Stimulated activated effector memory CD8-positive, alpha-beta T cell treated with anti-CD3 and anti-CD28 coated beads, Interleukin-12 subunit alpha, Interleukin-12 subunit beta, amount 100 ng/mL, for 72 hours (primary cell): ENCODE results near the gene PLEKHA6.

Experiments used
- ATAC-seq: fragments of 150-1000 bp; cut with Tn5 transposase; 2 replicates; pipeline ENCODE4 v1.10.0; 2021
- DNase-seq, 2 donors: peaks; one replicate each; pipeline ENCODE4 v3.0.0; 2021 to 2022; ENCODE audit warnings: low spot score in 2 of 2
- H3K27ac Mint-ChIP-seq: one replicate; pipeline ENCODE4 v1.8.0; 2022; ENCODE audit warnings: mild to moderate bottlenecking, mixed read lengths
- H3K36me3 Mint-ChIP-seq: one replicate; pipeline ENCODE4 v1.8.0; 2022; ENCODE audit warnings: mild to moderate bottlenecking, mixed read lengths
- H3K4me1 Mint-ChIP-seq: one replicate; pipeline ENCODE4 v1.8.0; 2022; ENCODE audit warnings: mixed read lengths
- H3K4me3 Mint-ChIP-seq: one replicate; pipeline ENCODE4 v1.8.0; 2022; ENCODE audit warnings: mild to moderate bottlenecking, mixed read lengths
- H3K9me3 Mint-ChIP-seq: one replicate; pipeline ENCODE4 v1.8.0; 2022; ENCODE audit warnings: mixed read lengths

The PLEKHA6 gene

DNA sequence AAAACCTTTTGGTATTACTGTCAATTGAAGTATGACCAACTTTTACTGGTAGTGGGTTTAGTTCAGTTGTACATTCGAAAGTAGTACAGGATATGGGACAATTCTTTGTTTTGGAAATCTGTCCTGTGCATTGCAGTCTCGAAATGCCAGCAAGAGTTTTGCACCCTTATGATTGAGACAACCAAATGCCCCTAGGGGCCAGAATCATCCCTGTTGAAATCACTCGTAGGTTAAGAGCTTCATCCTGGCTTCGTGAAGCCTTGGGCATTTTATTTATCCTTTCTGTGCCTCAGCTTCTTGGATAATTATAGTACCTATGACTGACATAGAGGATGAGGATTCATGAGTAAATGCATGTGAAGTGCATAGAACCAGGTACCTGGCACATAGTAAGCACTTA, 143.5 kb downstream of the PLEKHA6 start:
- Mint-ChIP-seq H3K27ac (no peak overlapping the region), H3K4me1 (peaks cover 22% of the 10 kb centered on the region), H3K4me3 (no peak overlapping the region), H3K9me3 (no peaks in the 10 kb centered on the region), H3K36me3 (no peaks in the 10 kb centered on the region)
- ATAC-seq, result no peak
- no peak for DNase-seq

DNA sequence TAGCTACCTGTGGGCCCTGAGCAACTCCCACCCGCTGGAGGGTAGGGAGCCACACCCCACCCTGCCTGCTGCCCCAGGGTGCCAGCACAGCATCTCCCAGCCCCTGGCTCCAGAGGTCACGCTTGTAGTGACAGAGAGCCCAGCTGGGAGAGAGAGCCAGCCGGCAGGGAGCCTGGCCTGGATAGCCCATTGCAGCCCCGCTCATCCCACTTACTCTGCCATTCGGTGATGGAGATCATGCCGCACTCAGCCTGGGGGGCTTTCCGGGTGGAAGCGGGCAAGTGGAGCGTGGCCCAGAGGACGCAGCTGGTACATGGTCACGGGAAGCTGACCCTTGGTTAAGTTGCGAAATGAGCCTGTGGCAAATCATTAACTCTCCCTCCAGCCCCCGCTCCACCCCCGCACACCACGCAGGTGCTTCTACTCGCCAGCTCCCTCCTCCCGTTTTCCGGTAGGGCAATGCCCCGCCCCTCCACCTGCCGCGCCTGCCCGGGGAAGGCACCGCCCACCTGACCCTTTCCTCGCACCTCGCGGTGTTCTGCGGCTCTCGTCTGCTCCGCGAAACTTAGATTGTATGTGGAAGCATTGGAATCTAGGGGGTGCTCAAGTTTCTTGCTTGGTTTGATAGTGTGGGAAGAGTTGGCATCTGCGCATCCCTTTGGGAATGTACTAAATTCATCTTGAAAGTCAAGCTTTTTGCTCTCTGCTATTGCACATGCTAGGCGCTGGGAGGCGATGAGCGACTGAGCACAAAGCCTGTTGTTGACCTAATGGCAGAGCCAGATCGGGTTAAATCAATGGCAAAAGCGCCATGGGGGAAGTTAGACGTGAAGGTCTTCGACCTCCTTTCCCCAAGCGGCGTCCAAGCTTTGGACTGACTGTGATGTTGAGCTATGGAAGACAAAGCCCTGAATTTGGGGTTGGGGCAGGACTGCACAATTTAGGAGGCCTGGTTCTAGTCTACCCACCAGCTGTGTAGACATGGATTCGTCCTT, 145.8 kb downstream of the PLEKHA6 start, which contains the start of gene GOLT1A:
Gene GOLT1A, minus strand, starts transcription at position 321 of the 995 bp plus-strand sequence. Its CDS starts 82 bp downstream, at position 239.
- no peaks in the 10 kb centered on the region for H3K36me3 Mint-ChIP-seq
- peaks cover 22% of the 10 kb centered on the region for H3K4me1 Mint-ChIP-seq
- no peak within 1 kb of the TSS for H3K27ac Mint-ChIP-seq
- no peaks in the 10 kb centered on the region for H3K9me3 Mint-ChIP-seq
- peak; percentile 59 for ATAC-seq
- peak within 1 kb of the TSS; percentile 49 for H3K4me3 Mint-ChIP-seq
- no peak for DNase-seq

DNA sequence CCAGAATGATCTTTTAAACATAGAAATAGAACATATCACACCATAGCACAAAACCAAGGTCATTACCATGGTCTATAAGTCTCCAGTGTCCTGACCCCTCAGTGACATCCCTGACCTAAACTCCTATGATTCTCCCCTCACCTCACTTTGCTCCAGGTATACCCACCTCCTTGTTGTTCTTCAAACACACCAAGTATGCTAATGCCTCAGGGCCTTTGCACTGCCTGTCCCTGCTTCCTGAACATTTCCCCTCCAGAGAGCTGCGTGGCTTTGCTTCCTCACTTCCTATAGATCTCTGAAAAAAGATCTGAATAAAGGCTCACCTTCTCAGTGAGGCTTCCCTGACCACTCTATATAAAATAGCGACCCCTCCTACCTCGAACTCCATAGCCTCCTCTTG, 147.0 kb downstream of the PLEKHA6 start:
- no peak for DNase-seq
- no peaks in the 10 kb centered on the region for H3K9me3 Mint-ChIP-seq
- no peak for ATAC-seq
- peaks cover 10% of the 10 kb centered on the region for H3K4me1 Mint-ChIP-seq
- H3K36me3 Mint-ChIP-seq, result no peaks in the 10 kb centered on the region
- H3K27ac Mint-ChIP-seq, result no peak overlapping the region
- no peak overlapping the region for H3K4me3 Mint-ChIP-seq

DNA sequence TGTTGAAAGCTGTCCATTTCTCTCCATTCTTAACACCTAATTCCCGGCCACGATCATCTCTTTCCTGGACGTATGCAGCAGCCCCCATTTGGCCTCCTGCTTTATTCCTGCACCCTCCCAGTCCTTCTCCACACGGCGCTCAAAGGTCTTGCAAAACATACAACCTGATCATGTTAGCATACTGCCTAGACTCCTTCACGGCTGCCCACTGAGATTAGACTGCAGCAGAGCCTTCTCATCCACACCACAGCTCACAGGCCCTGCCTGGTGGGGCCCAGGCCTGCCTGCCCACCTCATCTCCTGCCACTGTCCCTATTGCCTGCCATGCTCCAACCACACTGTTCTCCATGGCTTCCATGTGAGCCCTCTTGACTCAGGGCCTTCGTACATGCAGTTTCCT, 148.7 kb downstream of the PLEKHA6 start:
- DNase-seq (no peak), ATAC-seq (no peak)
- H3K27ac Mint-ChIP-seq, result no peak overlapping the region
- H3K4me3 Mint-ChIP-seq, result no peak overlapping the region
- H3K4me1 Mint-ChIP-seq, result peaks cover 14% of the 10 kb centered on the region
- H3K9me3 Mint-ChIP-seq, result no peaks in the 10 kb centered on the region
- H3K36me3 Mint-ChIP-seq, result no peaks in the 10 kb centered on the region

DNA sequence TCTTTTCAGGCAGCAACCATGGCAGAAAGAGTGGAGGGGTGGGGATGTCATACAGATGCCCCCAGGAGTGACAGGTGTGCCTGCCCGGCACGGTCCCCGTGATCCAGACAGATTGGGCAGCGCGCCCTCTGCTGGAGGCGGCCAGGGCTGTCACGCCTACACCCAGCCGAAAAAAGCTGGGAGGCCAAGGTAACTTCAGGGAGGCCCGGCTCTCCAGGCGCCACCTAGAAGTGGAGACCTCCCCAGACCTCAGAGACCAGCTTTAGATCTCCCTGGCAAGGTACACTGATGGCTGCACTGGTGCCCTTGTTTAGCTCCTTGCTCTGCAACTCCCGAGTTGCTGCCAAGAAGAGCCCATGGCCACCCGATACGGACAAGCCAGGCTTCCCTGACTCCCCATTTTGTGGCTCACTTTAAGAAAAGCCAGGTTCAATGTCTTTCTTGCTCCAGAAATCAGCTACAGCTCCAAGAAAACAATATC, 152.6 kb downstream of the PLEKHA6 start:
- DNase-seq (peak; percentile 84 to 85), ATAC-seq (peak; percentile 93)
- Mint-ChIP-seq H3K9me3 (no peaks in the 10 kb centered on the region), H3K4me1 (peaks cover 6% of the 10 kb centered on the region), H3K27ac (no peak overlapping the region), H3K4me3 (no peak overlapping the region), H3K36me3 (no peaks in the 10 kb centered on the region)

DNA sequence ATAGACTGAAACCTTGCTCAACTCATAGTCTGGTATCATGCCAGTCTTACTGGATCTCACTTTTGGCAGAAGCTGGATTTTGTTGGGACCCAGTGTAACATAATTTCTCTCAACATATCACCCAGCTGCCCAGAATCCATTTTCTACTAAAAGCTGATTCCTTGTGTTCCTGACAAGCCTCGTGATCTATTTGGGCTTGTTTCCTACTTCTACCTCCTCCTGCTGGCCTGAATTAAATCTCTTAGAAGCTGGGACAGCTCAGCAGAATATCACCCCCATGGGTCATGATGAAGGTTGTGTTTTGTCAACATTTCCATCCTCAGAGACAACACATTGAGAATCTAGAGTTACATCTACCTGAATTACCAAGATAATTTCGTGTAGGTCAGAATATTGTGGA, 153.6 kb downstream of the PLEKHA6 start:
- ATAC-seq (no peak), DNase-seq (no peak)
- Mint-ChIP-seq H3K9me3 (no peaks in the 10 kb centered on the region), H3K36me3 (no peaks in the 10 kb centered on the region), H3K27ac (no peak overlapping the region), H3K4me3 (no peak overlapping the region), H3K4me1 (peaks cover 6% of the 10 kb centered on the region)

DNA sequence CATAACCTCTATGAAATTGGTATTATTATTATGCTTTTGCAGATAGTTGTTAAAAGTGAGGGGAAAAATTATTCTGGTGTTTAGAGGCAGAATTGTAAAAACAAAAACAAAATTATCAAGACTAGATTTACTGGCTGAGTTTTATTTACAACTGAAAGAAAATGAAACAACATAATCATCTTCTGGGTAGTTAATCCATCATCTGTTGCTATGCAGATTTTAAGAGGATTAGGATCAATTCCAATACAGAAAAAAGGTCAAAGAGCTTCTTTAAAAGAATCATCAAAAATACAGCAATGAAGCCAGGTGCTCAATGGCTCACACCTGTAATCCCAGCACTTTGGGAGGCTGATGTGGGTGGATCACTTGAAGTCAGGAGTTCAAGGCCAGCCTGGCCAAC, 154.2 kb downstream of the PLEKHA6 start:
- Mint-ChIP-seq H3K36me3 (no peaks in the 10 kb centered on the region), H3K4me1 (peaks cover 6% of the 10 kb centered on the region), H3K27ac (no peak overlapping the region), H3K9me3 (no peaks in the 10 kb centered on the region), H3K4me3 (no peak overlapping the region)
- DNase-seq, result no peak
- ATAC-seq, result no peak

DNA sequence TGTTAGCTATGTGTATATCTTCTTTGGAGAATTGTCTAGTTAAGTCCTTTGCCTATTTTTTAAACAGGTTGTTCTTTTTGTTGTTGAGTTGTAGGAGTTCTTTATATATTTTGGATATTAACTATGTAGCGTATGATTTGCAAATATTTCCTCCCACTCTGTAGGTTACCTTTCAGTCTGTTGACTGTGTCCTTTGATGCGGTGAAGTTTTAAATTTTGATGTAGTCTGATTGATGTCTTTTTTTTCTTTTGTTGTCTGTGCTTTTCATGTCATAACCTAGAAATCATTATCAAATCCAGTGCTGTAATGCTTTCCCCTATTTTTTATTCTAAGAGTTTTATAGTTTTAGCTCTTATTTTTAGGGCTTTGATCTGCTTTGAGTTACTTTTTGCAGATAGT, 154.8 kb downstream of the PLEKHA6 start:
- peaks cover 6% of the 10 kb centered on the region for H3K4me1 Mint-ChIP-seq
- no peak overlapping the region for H3K4me3 Mint-ChIP-seq
- H3K27ac Mint-ChIP-seq, result no peak overlapping the region
- no peak for ATAC-seq
- no peaks in the 10 kb centered on the region for H3K9me3 Mint-ChIP-seq
- H3K36me3 Mint-ChIP-seq, result no peaks in the 10 kb centered on the region
- DNase-seq, result no peak

DNA sequence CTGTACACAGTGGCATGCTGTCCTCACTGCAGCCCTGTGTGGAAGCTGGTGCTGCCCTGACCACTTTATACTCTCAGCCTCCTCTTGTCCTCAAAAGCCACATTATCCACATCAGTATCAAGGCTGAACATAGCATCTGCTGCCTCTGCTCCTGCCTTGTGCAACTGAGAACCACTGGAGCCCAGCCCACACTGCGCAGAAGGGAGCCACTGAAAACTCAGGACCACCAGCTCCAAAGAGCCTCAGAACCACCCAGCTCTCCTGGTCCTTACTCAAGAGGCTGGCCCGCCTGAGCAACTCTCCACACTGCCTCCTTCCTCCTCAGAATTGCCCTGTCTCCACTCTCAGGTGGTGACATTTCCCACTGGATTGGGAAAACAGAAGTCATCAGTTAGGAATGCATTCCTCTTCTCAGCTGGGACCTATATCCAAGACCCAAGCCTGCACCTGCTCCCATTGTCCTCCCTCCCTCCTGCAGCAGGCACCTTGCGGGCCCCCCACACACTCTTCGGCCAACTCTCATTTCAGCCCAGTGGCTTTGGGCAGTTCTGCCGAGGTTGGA, 156.4 kb downstream of the PLEKHA6 start:
- Mint-ChIP-seq H3K36me3 (no peaks in the 10 kb centered on the region), H3K4me1 (peaks cover 14% of the 10 kb centered on the region), H3K27ac (no peak overlapping the region), H3K4me3 (no peak overlapping the region), H3K9me3 (no peaks in the 10 kb centered on the region)
- no peak for ATAC-seq
- DNase-seq, result no peak

DNA sequence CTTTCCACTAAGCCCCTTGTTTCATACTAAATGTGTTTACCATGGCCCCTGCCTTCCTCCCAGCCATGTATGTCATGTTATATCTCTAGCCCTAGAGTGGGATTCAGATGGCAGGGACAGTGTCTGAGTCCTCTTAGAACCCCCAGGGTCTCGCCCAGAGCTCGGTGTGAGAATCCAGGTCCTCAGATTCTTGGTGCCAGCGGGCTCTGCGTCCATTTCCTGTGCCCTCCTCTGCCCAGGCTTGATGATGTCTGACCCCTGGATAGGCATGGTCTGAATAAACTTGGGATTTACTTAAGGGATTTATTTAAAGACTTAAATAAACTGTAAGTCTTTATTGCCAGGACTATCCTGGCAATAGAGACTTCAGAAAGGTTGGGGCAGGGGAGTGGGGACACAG, 157.2 kb downstream of the PLEKHA6 start:
- no peaks in the 10 kb centered on the region for H3K36me3 Mint-ChIP-seq
- H3K4me1 Mint-ChIP-seq, result peaks cover 17% of the 10 kb centered on the region
- H3K4me3 Mint-ChIP-seq, result no peak overlapping the region
- no peaks in the 10 kb centered on the region for H3K9me3 Mint-ChIP-seq
- H3K27ac Mint-ChIP-seq, result no peak overlapping the region
- ATAC-seq (no peak), DNase-seq (no peak)

DNA sequence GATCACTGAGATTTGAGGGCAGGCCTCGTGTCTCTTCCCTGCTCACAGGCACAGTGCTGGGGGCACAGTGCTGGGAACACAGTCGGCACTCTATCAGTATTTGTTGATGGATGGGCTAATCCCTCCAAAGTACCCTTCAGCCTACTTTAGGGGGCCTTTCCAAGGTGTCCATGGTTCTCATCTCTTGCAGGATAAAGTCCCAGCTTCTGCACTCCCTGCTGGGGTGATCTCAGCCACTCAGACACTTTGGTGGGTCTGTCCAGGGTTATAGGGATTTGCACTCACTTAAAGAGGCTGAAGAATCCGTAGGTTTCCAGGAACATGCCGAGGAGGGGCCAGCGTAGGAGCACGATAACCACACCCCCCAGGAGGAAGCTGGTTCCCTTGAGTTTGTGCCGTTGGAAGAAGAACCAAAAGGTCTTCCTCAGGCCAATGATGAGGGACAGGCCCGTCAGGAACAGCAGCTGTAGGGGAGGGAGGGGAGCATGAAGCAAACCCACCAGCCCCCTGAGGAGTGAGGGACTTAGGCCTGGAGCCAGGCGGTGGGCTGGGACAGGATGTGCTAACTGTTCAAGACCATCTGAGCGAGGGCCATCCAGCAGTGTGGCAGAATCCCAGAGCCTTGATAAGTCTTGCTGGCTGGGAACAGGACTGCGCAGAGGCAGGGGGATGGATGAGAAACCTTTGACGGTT, 158.2 kb downstream of the PLEKHA6 start:
- Mint-ChIP-seq H3K4me3 (no peak overlapping the region), H3K27ac (peak overlapping the region; percentile 73), H3K4me1 (peaks cover 11% of the 10 kb centered on the region), H3K9me3 (no peaks in the 10 kb centered on the region), H3K36me3 (no peaks in the 10 kb centered on the region)
- ATAC-seq (no peak), DNase-seq (no peak)

DNA sequence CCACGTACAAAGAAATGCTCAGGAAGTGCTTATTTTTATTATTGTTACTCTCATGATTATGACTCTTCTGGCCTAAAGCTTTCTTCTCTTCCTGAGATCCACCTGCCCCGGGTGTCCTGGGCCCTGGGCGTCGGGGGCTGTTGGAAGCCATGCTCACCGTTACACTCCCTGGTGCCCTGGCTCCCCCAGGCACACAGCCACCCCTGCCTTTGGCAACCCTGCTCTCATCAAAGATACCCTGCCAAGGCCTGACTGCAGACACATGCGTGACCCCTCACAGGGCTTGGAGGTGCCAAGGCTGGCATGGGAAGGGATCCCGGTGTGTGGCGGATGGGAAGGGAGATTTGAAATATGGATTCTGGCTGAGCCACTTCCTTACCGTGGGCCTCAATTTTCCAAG, 160.2 kb downstream of the PLEKHA6 start:
- no peak overlapping the region for H3K27ac Mint-ChIP-seq
- ATAC-seq (no peak), DNase-seq (no peak)
- no peaks in the 10 kb centered on the region for H3K36me3 Mint-ChIP-seq
- H3K9me3 Mint-ChIP-seq, result no peaks in the 10 kb centered on the region
- peaks cover 22% of the 10 kb centered on the region for H3K4me1 Mint-ChIP-seq
- no peak overlapping the region for H3K4me3 Mint-ChIP-seq

DNA sequence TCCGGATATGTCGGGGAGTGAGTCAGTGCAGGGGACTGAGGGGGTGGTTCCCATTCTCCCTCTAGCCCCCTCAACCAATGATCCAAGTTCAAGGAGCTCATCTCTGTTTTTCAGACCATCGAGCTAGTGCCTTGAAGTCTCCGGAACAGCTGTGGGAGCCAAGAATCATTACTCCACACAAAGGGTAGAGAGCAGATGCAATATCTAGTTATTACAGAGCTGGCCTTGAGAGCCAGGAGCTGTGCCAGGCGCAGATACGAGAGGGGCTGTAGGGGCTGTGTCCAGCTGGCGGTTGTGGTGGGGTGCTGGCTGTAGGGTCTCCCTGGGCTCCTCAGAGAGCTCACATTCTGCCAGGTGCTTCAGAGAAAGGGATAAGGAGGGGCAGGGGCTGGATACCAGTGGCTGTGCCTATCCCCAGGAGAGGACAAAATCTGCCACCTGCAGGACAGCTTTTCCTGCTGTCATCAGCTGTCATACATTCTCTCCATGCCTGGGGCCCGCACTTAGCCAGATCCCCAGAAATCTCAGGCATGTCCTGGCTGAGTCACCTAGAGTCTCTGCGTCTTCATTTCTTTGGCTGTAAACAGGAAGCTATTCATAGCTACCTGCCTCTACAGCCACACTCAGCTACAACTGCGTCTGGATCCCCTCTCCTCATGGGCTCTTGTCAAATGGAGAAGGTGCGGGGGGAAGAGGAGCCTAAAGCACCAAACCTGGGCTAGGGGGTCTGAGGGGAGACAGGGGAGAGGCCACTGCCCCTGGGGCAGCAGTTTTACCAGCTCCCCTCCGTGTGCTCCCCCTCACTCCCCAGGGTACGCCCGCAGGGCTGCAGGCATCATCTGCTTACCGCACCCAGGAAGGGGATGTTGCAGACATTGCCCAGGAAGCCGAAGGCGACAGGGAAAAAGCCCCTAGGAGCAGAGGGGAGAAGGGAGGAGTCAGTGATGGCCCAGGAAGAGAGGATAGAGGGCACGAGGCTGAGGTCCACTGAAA, 161.1 kb downstream of the PLEKHA6 start:
- DNase-seq (no peak), ATAC-seq (peak; percentile 59)
- Mint-ChIP-seq H3K9me3 (no peaks in the 10 kb centered on the region), H3K36me3 (no peaks in the 10 kb centered on the region), H3K4me1 (peaks cover 25% of the 10 kb centered on the region), H3K27ac (peak overlapping the region; percentile 87), H3K4me3 (no peak overlapping the region)

DNA sequence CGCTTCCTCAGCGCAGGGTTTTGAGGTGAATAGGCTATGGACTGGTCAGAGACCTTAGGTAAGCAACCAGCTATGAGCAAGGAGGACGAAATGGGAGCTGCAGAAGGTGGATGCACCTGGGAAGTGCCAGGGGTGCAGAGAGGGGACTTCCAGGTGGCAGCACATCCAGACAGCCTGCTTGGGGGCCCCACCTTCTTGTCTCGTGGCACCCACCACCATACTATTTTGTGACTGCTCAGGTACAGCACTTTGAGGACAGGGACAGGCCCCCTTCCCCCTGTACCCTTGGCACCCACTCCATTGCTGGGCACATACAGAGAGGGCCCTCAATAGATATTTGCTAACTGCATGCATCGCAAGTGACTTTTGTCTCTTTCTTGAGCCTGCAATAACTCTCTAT, 162.7 kb downstream of the PLEKHA6 start:
- no peak for ATAC-seq

More for the DNA sequence above, 162.7 kb downstream of the PLEKHA6 start:
- no peak for DNase-seq
- H3K27ac Mint-ChIP-seq, result peak overlapping the region; percentile 74
- no peak overlapping the region for H3K4me3 Mint-ChIP-seq
- no peaks in the 10 kb centered on the region for H3K9me3 Mint-ChIP-seq
- H3K36me3 Mint-ChIP-seq, result no peaks in the 10 kb centered on the region
- peaks cover 25% of the 10 kb centered on the region for H3K4me1 Mint-ChIP-seq
